ENCODE measurements around the gene MVB12A. TPM values are rescaled to one million over a fixed set of nuclear protein-coding genes. Genes with fewer than 3 reads are reported as not detected.

Gene MVB12A
- total RNA-seq, 4 donors from 2014 or later, result 42.8 to 87.9 (median 51.9) TPM

- Histone ChIP-seq H3K27ac (no peak overlapping the region), H3K36me3 (no peaks in the 10 kb centered on the region), H3K27me3 (peaks cover 0 to 5% of the 10 kb centered on the region in 2 donors), H3K9me3 (no peaks in the 10 kb centered on the region), H3K4me1 (peaks cover 0 to 15% (median 5%) of the 10 kb centered on the region in 4 donors), H3K4me3 (no peak overlapping the region)
- 87 to 95% methylated on average over 9 of the region's 9 CpGs for WGBS, 2 donors
- TF ChIP-seq CTCF (IDR thresholded peaks at IDR 0.05) (no peak), EP300 (IDR thresholded peaks at IDR 0.05) (no peak), POLR2A (IDR thresholded peaks at IDR 0.05) (no peak)
- DNase-seq (ENCODE audit: low spot score in 2 of 2), result no peak
Measured at GRCh38 chr19:17409990-17410389, 9.9 kb upstream of the MVB12A start.

GRCh38 chr19:17411801-17412200 lies 8.0 kb upstream of the MVB12A start:
- H3K27me3 ChIP-seq, result peaks cover 0 to 11% of the 10 kb centered on the region in 2 donors
- H3K27ac ChIP-seq, result no peak overlapping the region
- peaks cover 0 to 6% (median 1%) of the 10 kb centered on the region in 4 donors for H3K4me1 ChIP-seq
- 72 to 79% methylated on average over 11 of the region's 11 CpGs for WGBS, 2 donors
- H3K9me3 ChIP-seq, result no peaks in the 10 kb centered on the region
- DNase-seq (ENCODE audit: low spot score in 2 of 2), result no peak
- H3K36me3 ChIP-seq, result no peaks in the 10 kb centered on the region
- TF ChIP-seq POLR2A (IDR thresholded peaks at IDR 0.05) (no peak), CTCF (IDR thresholded peaks at IDR 0.05) (no peak), EP300 (IDR thresholded peaks at IDR 0.05) (no peak)
- H3K4me3 ChIP-seq, result no peak overlapping the region

GRCh38 chr19:17414097-17414496 lies 5.8 kb upstream of the MVB12A start:
- 85 to 88% methylated on average over 8 of the region's 8 CpGs for WGBS, 2 donors
- no peak overlapping the region for H3K27ac ChIP-seq
- H3K4me1 ChIP-seq, result peaks cover 0 to 9% (median 0%) of the 10 kb centered on the region in 4 donors
- peaks cover 0 to 11% of the 10 kb centered on the region in 2 donors for H3K27me3 ChIP-seq
- H3K4me3 ChIP-seq, result no peak overlapping the region
- TF ChIP-seq EP300 (IDR thresholded peaks at IDR 0.05) (no peak), POLR2A (IDR thresholded peaks at IDR 0.05) (no peak), CTCF (IDR thresholded peaks at IDR 0.05) (no peak)
- no peaks in the 10 kb centered on the region for H3K36me3 ChIP-seq
- no peak for DNase-seq (ENCODE audit: low spot score in 2 of 2)
- no peaks in the 10 kb centered on the region for H3K9me3 ChIP-seq

GRCh38 chr19:17415121-17415520 lies 4.7 kb upstream of the MVB12A start:
- Histone ChIP-seq H3K27ac (no peak overlapping the region), H3K36me3 (no peaks in the 10 kb centered on the region), H3K4me1 (peaks cover 0 to 14% (median 0%) of the 10 kb centered on the region in 4 donors), H3K9me3 (no peaks in the 10 kb centered on the region), H3K4me3 (no peak overlapping the region), H3K27me3 (peaks cover 0 to 11% of the 10 kb centered on the region in 2 donors)
- TF ChIP-seq CTCF (IDR thresholded peaks at IDR 0.05) (no peak), POLR2A (IDR thresholded peaks at IDR 0.05) (no peak)
- DNase-seq (ENCODE audit: low spot score in 2 of 2), result no peak
- 47 to 70% methylated on average over 6 of the region's 6 CpGs for WGBS, 2 donors

- Histone ChIP-seq H3K9me3 (no peaks in the 10 kb centered on the region), H3K27ac (no peak overlapping the region), H3K27me3 (peaks cover 0 to 11% of the 10 kb centered on the region in 2 donors), H3K36me3 (peaks cover 0 to 18% (median 0%) of the 10 kb centered on the region in 3 donors), H3K4me3 (no peak overlapping the region), H3K4me1 (peaks cover 0 to 18% (median 3%) of the 10 kb centered on the region in 4 donors)
- WGBS, 2 donors, result 67 to 70% methylated on average over 3 of the region's 3 CpGs
- no peak for DNase-seq (ENCODE audit: low spot score in 2 of 2)
- no peak for TF ChIP-seq CTCF (IDR thresholded peaks at IDR 0.05)
- no peak for TF ChIP-seq EP300 (IDR thresholded peaks at IDR 0.05)
- TF ChIP-seq POLR2A (IDR thresholded peaks at IDR 0.05), result no peak
Measured at GRCh38 chr19:17418710-17419109, 1.1 kb upstream of the MVB12A start.

Measured in tibial nerve (tissue), 4 donors.